Lower leg skin (tissue), 3 donors: ENCODE data around the gene GIN1.

Experiments used
- CTCF ChIP-seq, 3 donors: fragments of 450-650 bp; IDR thresholded peaks; one replicate each; pipeline ENCODE4 v1.5.1; 2016; ENCODE audit warnings: antibody characterized with exemption in 3 of 3, mild to moderate bottlenecking in 3 of 3, moderate library complexity in 2 of 3
- POLR2A ChIP-seq, 2 donors: fragments of 450-650 bp; IDR thresholded peaks; one replicate each; pipeline ENCODE4 v1.6.1; 2016 to 2017; ENCODE audit warnings: antibody characterized with exemption in 2 of 2, mild to moderate bottlenecking in 1 of 2, moderate library complexity in 1 of 2

GRCh38 chr5:103108086-103108485 lies 11.9 kb downstream of the GIN1 start:
- TF ChIP-seq CTCF (IDR thresholded peaks at IDR 0.05) (no peak), POLR2A (IDR thresholded peaks at IDR 0.05) (no peak)
